Measurements from ENCODE around the gene C1QTNF12. TPM values are rescaled to one million over a fixed set of nuclear protein-coding genes. Genes with fewer than 3 reads are reported as not detected.

The C1QTNF12 gene
- total RNA-seq = 1 to 10 TPM in 6 of 8 experiments, under 1 TPM in 1, not detected in 1; 0.99 to 6.1 (median 1.8) TPM

- no peak within 1 kb of the TSS for H3K27ac ChIP-seq
- ATAC-seq (replicated peaks in 6 of 8) = peak; percentile 7 to 66 (median 36)
- no peak within 1 kb of the TSS for H3K4me3 ChIP-seq
- peaks cover 14 to 21% of the 10 kb centered on the region in 2 donors for H3K4me1 ChIP-seq (replicated peaks in 1 of 2)
- in situ Hi-C loops (cut with MboI; ENCODE audit: low pct_unique_long_range_greater_than_20kb in 2 of 9, low sequenced_read_pairs in 9 of 9, unreplicated experiment in 9 of 9) = no loop called here
- 5 to 6% methylated on average over 8 to 12 of the region's 74 CpGs; no CpG with 5 or more reads in 8 of the 10 experiments for WGBS, 10 experiments
These were observed at the start of gene C1QTNF12 for GRCh38 chr1:1246577-1247340. Gene C1QTNF12, minus strand, starts transcription at chr1:1246722. Its CDS starts 32 bp downstream, at chr1:1246690.

- in situ Hi-C loops (cut with MboI; ENCODE audit: low pct_unique_long_range_greater_than_20kb in 2 of 9, low sequenced_read_pairs in 9 of 9, unreplicated experiment in 9 of 9) = no loop called here
- Histone ChIP-seq H3K4me3 (no peak overlapping the region), H3K27ac (no peak overlapping the region), H3K4me1 (replicated peaks in 1 of 2) (peaks cover 28 to 29% of the 10 kb centered on the region in 2 donors)
- ATAC-seq (replicated peaks in 6 of 8) = no peak
- WGBS, 10 experiments = 80 to 100% (median 95%) methylated on average over 1 to 18 of the region's 35 CpGs; no CpG with 5 or more reads in 4 of the 10 experiments
These were observed 48.8 kb upstream of the C1QTNF12 start for GRCh38 chr1:1295154-1295923.

- in situ Hi-C loops (cut with MboI; ENCODE audit: low pct_unique_long_range_greater_than_20kb in 2 of 9, low sequenced_read_pairs in 9 of 9, unreplicated experiment in 9 of 9) = no loop called here
- Histone ChIP-seq H3K4me1 (replicated peaks in 1 of 2) (peaks cover 23 to 25% of the 10 kb centered on the region in 2 donors), H3K4me3 (no peak overlapping the region), H3K27ac (no peak overlapping the region)
- whole genome bisulfite sequencing, 10 experiments = 78 to 100% (median 93%) methylated on average over 1 to 27 of the region's 58 CpGs; no CpG with 5 or more reads in 7 of the 10 experiments
- no peak for ATAC-seq (replicated peaks in 6 of 8)
These were observed 47.8 kb upstream of the C1QTNF12 start for GRCh38 chr1:1294250-1294890.

GRCh38 chr1:1293263-1294249, 47.0 kb upstream of the C1QTNF12 start:
- peaks cover 16 to 19% of the 10 kb centered on the region in 2 donors for H3K4me1 ChIP-seq (replicated peaks in 1 of 2)
- no peak overlapping the region for H3K4me3 ChIP-seq
- ATAC-seq (replicated peaks in 6 of 8) = peak in 3 of 8 experiments; percentile 41 to 57 (median 56)
- 73 to 100% (median 77%) methylated on average over 4 to 21 of the region's 94 CpGs; no CpG with 5 or more reads in 7 of the 10 experiments for WGBS, 10 experiments
- in situ Hi-C loops (cut with MboI; ENCODE audit: low pct_unique_long_range_greater_than_20kb in 2 of 9, low sequenced_read_pairs in 9 of 9, unreplicated experiment in 9 of 9) = no loop called here
- H3K27ac ChIP-seq = no peak overlapping the region

GRCh38 chr1:1292851-1293250, 46.3 kb upstream of the C1QTNF12 start:
- H3K4me3 ChIP-seq = no peak overlapping the region
- no peak overlapping the region for H3K27ac ChIP-seq
- ATAC-seq (replicated peaks in 6 of 8) = no peak
- H3K4me1 ChIP-seq (replicated peaks in 1 of 2) = peaks cover 15 to 18% of the 10 kb centered on the region in 2 donors
- in situ Hi-C loops (cut with MboI; ENCODE audit: low pct_unique_long_range_greater_than_20kb in 2 of 9, low sequenced_read_pairs in 9 of 9, unreplicated experiment in 9 of 9) = no loop called here
- 86 to 100% (median 93%) methylated on average over 1 to 13 of the region's 18 CpGs; no CpG with 5 or more reads in 6 of the 10 experiments for WGBS, 10 experiments

GRCh38 chr1:1292442-1292779, 45.9 kb upstream of the C1QTNF12 start:
- in situ Hi-C loops (cut with MboI; ENCODE audit: low pct_unique_long_range_greater_than_20kb in 2 of 9, low sequenced_read_pairs in 9 of 9, unreplicated experiment in 9 of 9) = no loop called here

GRCh38 chr1:1291548-1292441, 45.3 kb upstream of the C1QTNF12 start:
- Histone ChIP-seq H3K27ac (no peak overlapping the region), H3K4me3 (no peak overlapping the region), H3K4me1 (replicated peaks in 1 of 2) (peaks cover 15 to 18% of the 10 kb centered on the region in 2 donors)
- peak; percentile 57 to 87 (median 66) for ATAC-seq (replicated peaks in 6 of 8)
- WGBS, 10 experiments = 10 to 27% (median 21%) methylated on average over 8 to 11 of the region's 45 CpGs; no CpG with 5 or more reads in 7 of the 10 experiments
- in situ Hi-C loops (cut with MboI; ENCODE audit: low pct_unique_long_range_greater_than_20kb in 2 of 9, low sequenced_read_pairs in 9 of 9, unreplicated experiment in 9 of 9) = no loop called here

More at GRCh38 chr1:1292442-1292779, 45.9 kb upstream of the C1QTNF12 start:
- H3K4me3 ChIP-seq = no peak overlapping the region
- peak in 1 of 8 experiments; percentile 0 for ATAC-seq (replicated peaks in 6 of 8)
- 100% methylated on average over 1 of the region's 9 CpGs; no CpG with 5 or more reads in 7 of the 10 experiments for WGBS, 10 experiments
- H3K4me1 ChIP-seq (replicated peaks in 1 of 2) = peaks cover 15 to 18% of the 10 kb centered on the region in 2 donors
- H3K27ac ChIP-seq = no peak overlapping the region

GRCh38 chr1:1291023-1291528, 44.6 kb upstream of the C1QTNF12 start:
- peaks cover 15 to 18% of the 10 kb centered on the region in 2 donors for H3K4me1 ChIP-seq (replicated peaks in 1 of 2)
- WGBS, 10 experiments = 27 to 40% (median 27%) methylated on average over 2 to 9 of the region's 28 CpGs; no CpG with 5 or more reads in 7 of the 10 experiments
- ATAC-seq (replicated peaks in 6 of 8) = peak; percentile 36 to 55 (median 48)
- H3K4me3 ChIP-seq = no peak overlapping the region
- H3K27ac ChIP-seq = no peak overlapping the region
- in situ Hi-C loops (cut with MboI; ENCODE audit: low pct_unique_long_range_greater_than_20kb in 2 of 9, low sequenced_read_pairs in 9 of 9, unreplicated experiment in 9 of 9) = no loop called here

GRCh38 chr1:1290238-1290731, 43.8 kb upstream of the C1QTNF12 start:
- H3K4me1 ChIP-seq (replicated peaks in 1 of 2) = peaks cover 15 to 18% of the 10 kb centered on the region in 2 donors
- 0 to 53% (median 18%) methylated on average over 3 to 8 of the region's 15 CpGs; no CpG with 5 or more reads in 6 of the 10 experiments for WGBS, 10 experiments
- in situ Hi-C loops (cut with MboI; ENCODE audit: low pct_unique_long_range_greater_than_20kb in 2 of 9, low sequenced_read_pairs in 9 of 9, unreplicated experiment in 9 of 9) = no loop called here
- H3K4me3 ChIP-seq = no peak overlapping the region
- peak in 5 of 8 experiments; percentile 4 to 43 (median 12) for ATAC-seq (replicated peaks in 6 of 8)
- H3K27ac ChIP-seq = no peak overlapping the region

- H3K27ac ChIP-seq = no peak overlapping the region
- H3K4me3 ChIP-seq = no peak overlapping the region
- 60 to 80% (median 68%) methylated on average over 1 to 21 of the region's 46 CpGs; no CpG with 5 or more reads in 6 of the 10 experiments for WGBS, 10 experiments
- in situ Hi-C loops (cut with MboI; ENCODE audit: low pct_unique_long_range_greater_than_20kb in 2 of 9, low sequenced_read_pairs in 9 of 9, unreplicated experiment in 9 of 9) = no loop called here
- no peak for ATAC-seq (replicated peaks in 6 of 8)
- peaks cover 15 to 18% of the 10 kb centered on the region in 2 donors for H3K4me1 ChIP-seq (replicated peaks in 1 of 2)
These were observed 41.0 kb upstream of the C1QTNF12 start for GRCh38 chr1:1287288-1288110.
